IMR-90 (cell line): ENCODE results near the gene RNF151. TPM values are rescaled to one million over a fixed set of nuclear protein-coding genes. Genes with fewer than 3 reads are reported as not detected.
A peak's percentile ranks its signal among the peaks of the same experiment; 100 is the strongest.

ENCODE experiments used
- ATAC-seq: fragments of 200-7000 bp; cut with Tn5 transposase; 2 replicates; pipeline ENCODE4 v1.9.1; 2020; ENCODE audit warnings: low read depth, mild to moderate bottlenecking, moderate library complexity
- BruUV-seq: library from RNA; stranded (reverse); fragments of 400-500 nt; replicated peaks from 2 replicates; lab custom pipeline; 2021; lab: Mats Ljungman, UMichigan
- CTCF ChIA-PET: fragments of 300-600 bp; formaldehyde crosslinking; extraction: SDS; loops from one replicate; lab custom pipeline; 2021; ENCODE audit warnings: antibody characterized with exemption; lab: Yijun Ruan, JAX
- POLR2A ChIA-PET: fragments of 300-600 bp; sonication (Branson Sonifier 250); formaldehyde crosslinking; loops from one replicate; lab custom pipeline; 2022; ENCODE audit warnings: antibody characterized with exemption; ENCODE audit not compliant: unreplicated experiment; lab: Charles Lee
- DNase-seq: peaks from one replicate; pipeline ENCODE4 v3.0.0; 2013
- H2AFZ ChIP-seq: replicated peaks from 2 replicates; pipeline ENCODE3; 2013; ENCODE audit warnings: low read length, mild to moderate bottlenecking; ENCODE audit not compliant: poor library complexity
- H2AK5ac ChIP-seq: 2 replicates; pipeline ENCODE4 v1.6.1; 2013; ENCODE audit warnings: low read depth, low read length, inconsistent platforms
- H2AK9ac ChIP-seq: replicated peaks from 2 replicates; pipeline ENCODE3; 2013; ENCODE audit warnings: mild to moderate bottlenecking, low read depth, low read length, moderate library complexity; ENCODE audit not compliant: poor library complexity
- H2BK120ac ChIP-seq: 2 replicates; pipeline ENCODE4 v1.6.1; 2013; ENCODE audit warnings: low read depth, low read length, inconsistent platforms
- H2BK15ac ChIP-seq: 3 replicates; pipeline ENCODE4 v1.6.1; 2013; ENCODE audit warnings: low read depth, low read length, inconsistent platforms
- H2BK20ac ChIP-seq: 2 replicates; pipeline ENCODE4 v1.6.1; 2013; ENCODE audit warnings: low read depth, mild to moderate bottlenecking, inconsistent platforms, low read length, moderate library complexity
- H2BK5ac ChIP-seq: 2 replicates; pipeline ENCODE4 v1.6.1; 2013; ENCODE audit warnings: mild to moderate bottlenecking, low read depth, low read length, inconsistent platforms; ENCODE audit not compliant: poor library complexity, severe bottlenecking
- H3K14ac ChIP-seq: replicated peaks from 2 replicates; pipeline ENCODE4 v1.6.1; 2013; ENCODE audit warnings: low read depth, low read length, inconsistent platforms
- H3K18ac ChIP-seq: 2 replicates; pipeline ENCODE4 v1.6.1; 2013; ENCODE audit warnings: low read depth, low read length, control low read depth
- H3K23ac ChIP-seq: 2 replicates; pipeline ENCODE4 v1.6.1; 2013; ENCODE audit warnings: low read depth, low read length, inconsistent platforms
- H3K27ac ChIP-seq: 2 replicates; pipeline ENCODE4 v1.5.1; 2013; ENCODE audit warnings: mild to moderate bottlenecking, control low read depth, low read length; ENCODE audit not compliant: insufficient read depth
- H3K27me3 ChIP-seq: 2 replicates; pipeline ENCODE4 v1.6.1; 2013; ENCODE audit warnings: low read length; ENCODE audit not compliant: control insufficient read depth, insufficient read depth
- H3K36me3 ChIP-seq: 2 replicates; pipeline ENCODE4 v1.6.1; 2013; ENCODE audit warnings: low read length, mixed read lengths; ENCODE audit not compliant: control insufficient read depth, insufficient read depth
- H3K4ac ChIP-seq: 2 replicates; pipeline ENCODE4 v1.6.1; 2013; ENCODE audit warnings: low read depth, low read length, inconsistent platforms
- H3K4me1 ChIP-seq: 2 replicates; pipeline ENCODE4 v1.6.1; 2013; ENCODE audit warnings: low read length, mixed read lengths; ENCODE audit not compliant: control insufficient read depth, insufficient read depth
- H3K4me2 ChIP-seq: 2 replicates; pipeline ENCODE4 v1.6.1; 2013; ENCODE audit warnings: low read depth, mild to moderate bottlenecking, control low read depth, low read length, moderate library complexity
- H3K4me3 ChIP-seq: 2 replicates; pipeline ENCODE4 v1.5.1; 2013; ENCODE audit warnings: low read depth, mild to moderate bottlenecking, control low read depth, low read length, moderate library complexity; ENCODE audit not compliant: insufficient read depth
- H3K56ac ChIP-seq: 2 replicates; pipeline ENCODE4 v1.6.1; 2013; ENCODE audit warnings: low read length, inconsistent platforms; ENCODE audit not compliant: insufficient read depth; ENCODE audit errors: extremely low read depth
- H3K79me1 ChIP-seq, 2 experiments: 2 replicates each; pipeline ENCODE4 v1.6.1; 2013; ENCODE audit warnings: low read length in 2 of 2, inconsistent platforms in 1 of 2, low read depth in 1 of 2
- H3K9ac ChIP-seq: 2 replicates; pipeline ENCODE4 v1.6.1; 2013; ENCODE audit warnings: low read depth, low read length, control low read depth
- H3K9me1 ChIP-seq: 2 replicates; pipeline ENCODE4 v1.6.1; 2013; ENCODE audit warnings: low read length, inconsistent platforms; ENCODE audit not compliant: insufficient read depth
- H3K9me3 ChIP-seq: 2 replicates; pipeline ENCODE4 v1.6.1; 2013; ENCODE audit warnings: low read length; ENCODE audit not compliant: control insufficient read depth, insufficient read depth
- H4K20me1 ChIP-seq: 2 replicates; pipeline ENCODE4 v1.6.1; 2013; ENCODE audit warnings: low read length, inconsistent platforms; ENCODE audit not compliant: insufficient read depth
- H4K5ac ChIP-seq: 2 replicates; pipeline ENCODE4 v1.6.1; 2013; ENCODE audit warnings: mild to moderate bottlenecking, low read depth, low read length, control low read depth
- H4K8ac ChIP-seq, 2 experiments: 2 replicates each; pipeline ENCODE4 v1.6.1; 2013; ENCODE audit warnings: low read depth in 2 of 2, low read length in 2 of 2, control low read depth in 1 of 2, inconsistent platforms in 1 of 2
- H4K91ac ChIP-seq: 2 replicates; pipeline ENCODE4 v1.6.1; 2013; ENCODE audit warnings: low read depth, low read length, inconsistent platforms; ENCODE audit not compliant: insufficient read depth
- CHD1 ChIP-seq: IDR thresholded peaks from 2 replicates; pipeline ENCODE4 v1.6.1; 2012; ENCODE audit warnings: low read depth, low read length, improper control_type of control experiment
- FOS ChIP-seq: fragments of 150-350 bp; IDR thresholded peaks from 2 replicates; pipeline ENCODE4 v1.6.1; 2016; ENCODE audit warnings: low read depth, low read length
- MAZ ChIP-seq: IDR thresholded peaks from 2 replicates; pipeline ENCODE4 v1.6.1; 2012; ENCODE audit warnings: low read depth, mild to moderate bottlenecking, low read length, improper control_type of control experiment, moderate library complexity, borderline replicate concordance
- WGBS, 2 experiments: methylation state at CpG; one replicate each; pipeline versions ENCODE4 v1.1.5 to v1.1.7; 2013; ENCODE audit warnings: missing lambda C conversion rate in 2 of 2; ENCODE audit not compliant: insufficient read length in 1 of 2; ENCODE audit errors: extremely low coverage in 2 of 2; 5-methylcytosine and 5-hydroxymethylcytosine counted together
- dilution Hi-C: fragments of 300-500 bp; cut with HindIII; formaldehyde crosslinking; loops from one replicate; pipeline ENCODE4 v1.14.3; 2018; ENCODE audit warnings: low sequenced_read_pairs; ENCODE audit not compliant: unreplicated experiment
- in situ Hi-C: fragments of 300-500 bp; cut with MboI; formaldehyde crosslinking; loops from 3 replicates; pipeline ENCODE4 v1.14.3; 2019; ENCODE audit warnings: low sequenced_read_pairs, inconsistent platforms, mixed read lengths
- intact Hi-C: fragments of 100-400 bp; cut with micrococcal nuclease; formaldehyde crosslinking; loops from 2 replicates; pipeline ENCODE4 v1.10.0; 2022
- polyA plus RNA-seq, 3 experiments: library from polyadenylated mRNA; depleted of rRNA; stranded (reverse); fragments of >200 nt; gene quantifications; 2 replicates each; pipeline ENCODE4 v1.2.3, GENCODE V29; 2012; ENCODE audit warnings: low replicate concordance in 1 of 3
- total RNA-seq: library from RNA; depleted of rRNA; stranded (reverse); fragments of >200 nt; gene quantifications from 2 replicates; pipeline ENCODE4 v1.2.3, GENCODE V29; 2012
- TF ChIP-seq, protein P1 (sequence below): fragments of 150-350 bp; IDR thresholded peaks from 2 replicates; pipeline ENCODE4 v1.6.1; 2016; ENCODE audit warnings: low read depth, mild to moderate bottlenecking, low read length, moderate library complexity, borderline replicate concordance
- TF ChIP-seq, protein P2 (sequence below): fragments of 150-350 bp; IDR thresholded peaks from 2 replicates; pipeline ENCODE4 v1.6.1; 2017; ENCODE audit warnings: mild to moderate bottlenecking, antibody characterized with exemption, low read length, low read depth

The RNF151 gene
- total and polyA plus RNA-seq, 2 of the 4 experiments (the other 2 are of a cell fraction): not detected

- no peak overlapping the region for H4K91ac ChIP-seq
- no peak overlapping the region for H2BK20ac ChIP-seq
- H4K5ac ChIP-seq: no peak overlapping the region
- POLR2A ChIA-PET: no interaction called here
- 95% methylated on average over 13 of the region's 42 CpGs; no CpG with 5 or more reads in 1 of the 2 experiments for WGBS, 2 experiments
- TF ChIP-seq FOS (no peak), CHD1 (no peak), MAZ (no peak)
- TF ChIP-seq, protein P1, sequence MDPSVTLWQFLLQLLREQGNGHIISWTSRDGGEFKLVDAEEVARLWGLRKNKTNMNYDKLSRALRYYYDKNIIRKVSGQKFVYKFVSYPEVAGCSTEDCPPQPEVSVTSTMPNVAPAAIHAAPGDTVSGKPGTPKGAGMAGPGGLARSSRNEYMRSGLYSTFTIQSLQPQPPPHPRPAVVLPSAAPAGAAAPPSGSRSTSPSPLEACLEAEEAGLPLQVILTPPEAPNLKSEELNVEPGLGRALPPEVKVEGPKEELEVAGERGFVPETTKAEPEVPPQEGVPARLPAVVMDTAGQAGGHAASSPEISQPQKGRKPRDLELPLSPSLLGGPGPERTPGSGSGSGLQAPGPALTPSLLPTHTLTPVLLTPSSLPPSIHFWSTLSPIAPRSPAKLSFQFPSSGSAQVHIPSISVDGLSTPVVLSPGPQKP: no peak
- TF ChIP-seq, protein P2, sequence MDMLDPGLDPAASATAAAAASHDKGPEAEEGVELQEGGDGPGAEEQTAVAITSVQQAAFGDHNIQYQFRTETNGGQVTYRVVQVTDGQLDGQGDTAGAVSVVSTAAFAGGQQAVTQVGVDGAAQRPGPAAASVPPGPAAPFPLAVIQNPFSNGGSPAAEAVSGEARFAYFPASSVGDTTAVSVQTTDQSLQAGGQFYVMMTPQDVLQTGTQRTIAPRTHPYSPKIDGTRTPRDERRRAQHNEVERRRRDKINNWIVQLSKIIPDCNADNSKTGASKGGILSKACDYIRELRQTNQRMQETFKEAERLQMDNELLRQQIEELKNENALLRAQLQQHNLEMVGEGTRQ: no peak
- H4K20me1 ChIP-seq: no peaks in the 10 kb centered on the region; the same call in 1 of the 2 replicates
- H3K9me1 ChIP-seq: peaks cover 3% of the 10 kb centered on the region; the same call in 1 of the 2 replicates
- H3K4me2 ChIP-seq: no peak overlapping the region
- no peak overlapping the region for H3K23ac ChIP-seq
- intact Hi-C loops (no loop called here), dilution Hi-C loops (no loop called here), in situ Hi-C loops (no loop called here)
- H3K18ac ChIP-seq: no peak overlapping the region
- no peak overlapping the region for H2AFZ ChIP-seq
- DNase-seq: no peak
- CTCF ChIA-PET: no interaction called here
- BruUV-seq: no TSS peak
- H2BK5ac ChIP-seq: no peak overlapping the region
- H3K27me3 ChIP-seq: no peaks in the 10 kb centered on the region; the same call in 1 of the 2 replicates
- H4K8ac ChIP-seq: no peak overlapping the region
- peaks cover 6% of the 10 kb centered on the region for H3K4me1 ChIP-seq
- H3K4ac ChIP-seq: no peak overlapping the region
- H3K14ac ChIP-seq: no peak overlapping the region
- no peak overlapping the region for H2BK15ac ChIP-seq
- H2AK5ac ChIP-seq: no peak overlapping the region
- no peak overlapping the region for H2BK120ac ChIP-seq
- peak overlapping the region; percentile 81 for H2AK9ac ChIP-seq
- no peak overlapping the region for H3K56ac ChIP-seq
- ATAC-seq: no peak
- no peaks in the 10 kb centered on the region for H3K9me3 ChIP-seq
- H3K4me3 ChIP-seq: no peak overlapping the region
- no peak overlapping the region for H3K9ac ChIP-seq
- no peak overlapping the region for H3K27ac ChIP-seq
- peaks cover 9 to 36% of the 10 kb centered on the region in 2 experiments for H3K79me1 ChIP-seq
- peaks cover 46% of the 10 kb centered on the region for H3K36me3 ChIP-seq
Observed at GRCh38 chr16:1974157-1975070, 7.8 kb downstream of the RNF151 start.
